Pancreas (tissue), 10 donors: Measurements from ENCODE around the gene CLCNKB. TPM values are rescaled to one million over a fixed set of nuclear protein-coding genes. Genes with fewer than 3 reads are reported as not detected.

Source experiments
- ATAC-seq, 4 donors: fragments of 200-7000 bp; cut with Tn5 transposase; one replicate each; pipeline versions ENCODE4 v1.8.0 to v1.9.1; 2020; ENCODE audit warnings: mild to moderate bottlenecking in 4 of 4, moderate library complexity in 4 of 4
- DNase-seq, 6 donors: peaks; one replicate each; pipeline ENCODE4 v3.0.0-alpha.2; 2020
- FAIRE-seq: peaks from 2 replicates; lab custom pipeline; 2012; peaks lifted over from hg19 to GRCh38; lab: Jason Lieb, UNC
- H3K27ac ChIP-seq, 4 donors: fragments of 200-600 bp; sonication (generic); 1 replicate in 3 of 4; 2 replicates in 1 of 4; pipeline versions ENCODE4 v1.5.0 to v1.8.0; 2020
- H3K27me3 ChIP-seq, 4 donors: fragments of 200-600 bp; one replicate each; pipeline ENCODE4 v1.8.0; 2021
- H3K36me3 ChIP-seq, 3 donors: fragments of 200-600 bp; sonication (generic) in 1 of 3; one replicate each; pipeline versions ENCODE4 v1.5.0 to v1.8.0; 2020 to 2021
- H3K4me1 ChIP-seq, 3 donors: fragments of 200-600 bp; one replicate each; pipeline ENCODE4 v1.8.0; 2021
- H3K4me3 ChIP-seq, 4 donors: fragments of 200-600 bp; sonication (generic) in 2 of 4; one replicate each; pipeline versions ENCODE4 v1.5.0 to v1.8.0; 2020 to 2021
- H3K9me3 ChIP-seq, 4 donors: fragments of 200-600 bp; one replicate each; pipeline ENCODE4 v1.8.0; 2021
- WGBS, 2 donors: extraction: QIAGEN DNeasy Blood & Tissue Kit; methylation state at CpG; one replicate each; pipeline ENCODE4 v1.1.7; 2013; 5-methylcytosine and 5-hydroxymethylcytosine counted together
- intact Hi-C, 3 donors: fragments of 100-400 bp; cut with DNase I; formaldehyde crosslinking; loops; one replicate each; pipeline versions ENCODE4 v1.11.1 to v1.14.2; 2022
- polyA plus RNA-seq, 2 donors: library from polyadenylated mRNA; stranded (reverse); fragments of 200-250 nt; gene quantifications; one replicate each; pipeline ENCODE4 v1.2.3, GENCODE V29; 2013
- total RNA-seq, 6 donors: library from RNA; stranded (reverse); fragmentation: NEBNext Ultra II Directional in 4 of 6; extraction: Animal tissue kit (Norgen Biotek cat#: 25700) in 4 of 6; gene quantifications; one replicate each; pipeline versions ENCODE4 v1.2.1 to v1.2.4, GENCODE V29; 2021 to 2023
- TF ChIP-seq, protein P1 (sequence below), 4 donors: fragments of 200-600 bp; sonication (generic) in 3 of 4; IDR thresholded peaks; one replicate each; pipeline versions ENCODE4 v1.5.0 to v1.8.0; 2021; ENCODE audit warnings: antibody characterized with exemption in 4 of 4
- donor health status: healthy with polysubstance abuse.
- donor health status: DM: no; HTN: no; CAD: no; lungs with moderate emphysema.
- donor health status: DM: no; HTN: no; CAD: no.
- donor health status: control.
- donor health status: control.
- donor health status: Bipolar disorder and iron deficiency.
- donor health status: DM: yes; HTN: yes; CAD: no.
- donor health status: DM: no; HTN: no; CAD: no.
- donor health status: DM: no; HTN: no; CAD: no.
- donor health status: DM: yes; HTN: yes; CAD: no.

CLCNKB gene
- total and polyA plus RNA-seq, 8 donors: 0.54 to 1.7 (median 0.93) TPM

DNA sequence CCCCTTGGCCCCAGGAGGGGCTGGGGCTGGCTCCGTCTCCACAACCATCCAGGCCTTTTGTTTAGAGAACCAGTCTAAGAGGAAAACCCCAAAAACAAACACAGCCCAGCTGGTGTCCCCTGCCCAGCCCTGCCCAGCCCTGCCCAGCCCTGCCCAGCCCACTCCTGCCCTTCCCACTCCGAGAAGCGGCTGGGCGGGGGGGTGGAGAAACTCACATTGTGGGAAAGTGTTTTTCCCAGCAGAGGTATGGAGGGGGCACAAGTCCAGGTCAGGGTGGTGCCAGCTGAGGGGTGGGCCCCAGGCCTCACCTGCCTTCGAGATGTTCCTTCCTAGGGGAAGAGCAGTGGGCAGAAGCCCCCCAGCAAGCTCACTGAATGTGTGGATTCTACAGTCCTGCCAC, 39.9 kb downstream of the CLCNKB start:
- ATAC-seq: no peak
- TF ChIP-seq, protein P1, sequence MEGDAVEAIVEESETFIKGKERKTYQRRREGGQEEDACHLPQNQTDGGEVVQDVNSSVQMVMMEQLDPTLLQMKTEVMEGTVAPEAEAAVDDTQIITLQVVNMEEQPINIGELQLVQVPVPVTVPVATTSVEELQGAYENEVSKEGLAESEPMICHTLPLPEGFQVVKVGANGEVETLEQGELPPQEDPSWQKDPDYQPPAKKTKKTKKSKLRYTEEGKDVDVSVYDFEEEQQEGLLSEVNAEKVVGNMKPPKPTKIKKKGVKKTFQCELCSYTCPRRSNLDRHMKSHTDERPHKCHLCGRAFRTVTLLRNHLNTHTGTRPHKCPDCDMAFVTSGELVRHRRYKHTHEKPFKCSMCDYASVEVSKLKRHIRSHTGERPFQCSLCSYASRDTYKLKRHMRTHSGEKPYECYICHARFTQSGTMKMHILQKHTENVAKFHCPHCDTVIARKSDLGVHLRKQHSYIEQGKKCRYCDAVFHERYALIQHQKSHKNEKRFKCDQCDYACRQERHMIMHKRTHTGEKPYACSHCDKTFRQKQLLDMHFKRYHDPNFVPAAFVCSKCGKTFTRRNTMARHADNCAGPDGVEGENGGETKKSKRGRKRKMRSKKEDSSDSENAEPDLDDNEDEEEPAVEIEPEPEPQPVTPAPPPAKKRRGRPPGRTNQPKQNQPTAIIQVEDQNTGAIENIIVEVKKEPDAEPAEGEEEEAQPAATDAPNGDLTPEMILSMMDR (IDR thresholded peaks at IDR 0.05): no peak
- H3K4me1 ChIP-seq: no peaks in the 10 kb centered on the region
- no peak overlapping the region for H3K27ac ChIP-seq
- H3K27me3 ChIP-seq: no peaks in the 10 kb centered on the region
- 84% methylated on average over 5 of the region's 5 CpGs for WGBS, 2 donors
- DNase-seq: no peak
- intact Hi-C loops: loop anchor here in 1 of 3 donors (2.0 kb wide), 1 partner anchor 105 kb away; no protein-coding TSS in a partner anchor
- no peaks in the 10 kb centered on the region for H3K36me3 ChIP-seq
- H3K9me3 ChIP-seq: no peaks in the 10 kb centered on the region
- no peak for FAIRE-seq
- H3K4me3 ChIP-seq: no peak overlapping the region

DNA sequence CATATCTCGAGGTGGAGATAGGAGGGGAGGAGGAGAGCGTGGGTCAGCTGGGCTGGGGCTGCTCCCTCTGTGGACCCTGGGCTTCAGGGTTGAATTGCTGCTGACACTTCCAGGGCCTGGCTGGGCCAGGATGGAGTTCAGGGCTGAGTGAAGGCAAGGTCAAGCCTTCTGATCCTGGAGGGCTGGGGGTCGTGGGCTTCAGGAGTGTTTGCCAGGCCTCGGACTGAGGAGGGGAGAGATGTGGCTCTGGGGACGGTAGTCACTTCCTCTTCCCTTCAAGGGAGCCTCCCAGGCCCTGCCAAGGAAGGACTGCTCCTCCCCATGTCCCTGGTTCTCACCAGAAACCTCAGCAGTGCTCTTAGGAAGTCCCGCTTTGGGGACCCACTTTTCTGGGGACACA, 41.9 kb downstream of the CLCNKB start:
- Histone ChIP-seq H3K9me3 (no peaks in the 10 kb centered on the region), H3K36me3 (no peaks in the 10 kb centered on the region), H3K4me1 (no peaks in the 10 kb centered on the region), H3K27me3 (no peaks in the 10 kb centered on the region), H3K4me3 (no peak overlapping the region), H3K27ac (no peak overlapping the region)
- DNase-seq (no peak), ATAC-seq (no peak), FAIRE-seq (no peak)
- intact Hi-C loops: no loop called here
- 82 to 89% methylated on average over 5 to 6 of the region's 6 CpGs for WGBS, 2 donors
- TF ChIP-seq, protein P1 (IDR thresholded peaks at IDR 0.05): no peak

DNA sequence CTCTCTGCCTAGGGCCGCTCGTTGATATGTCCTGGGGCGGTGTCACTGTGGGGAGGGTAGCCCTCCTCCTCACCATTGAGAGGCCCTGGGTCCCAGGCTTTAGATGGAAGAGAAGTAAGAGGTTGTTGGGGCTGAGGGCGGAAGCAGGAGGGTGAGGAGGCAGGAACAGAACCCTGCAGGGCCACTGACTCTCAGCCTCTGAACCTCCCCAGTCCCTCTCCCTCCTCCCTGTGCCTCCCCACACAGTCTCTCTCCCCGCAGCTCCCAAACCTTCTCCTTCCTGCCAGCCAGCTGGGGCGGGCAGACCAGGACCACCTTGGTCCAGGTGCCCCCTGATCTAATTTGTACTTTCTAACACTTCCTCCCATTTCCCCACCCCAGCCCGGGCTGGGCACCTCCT, 44.2 kb downstream of the CLCNKB start:
- WGBS, 2 donors: 86 to 87% methylated on average over 7 of the region's 7 CpGs
- DNase-seq: no peak
- Histone ChIP-seq H3K4me3 (no peak overlapping the region), H3K4me1 (peaks cover 5 to 16% (median 9%) of the 10 kb centered on the region in 3 donors), H3K27ac (no peak overlapping the region), H3K9me3 (no peaks in the 10 kb centered on the region), H3K27me3 (no peaks in the 10 kb centered on the region), H3K36me3 (no peaks in the 10 kb centered on the region)
- TF ChIP-seq, protein P1 (IDR thresholded peaks at IDR 0.05): no peak
- intact Hi-C loops: no loop called here
- ATAC-seq: no peak
- no peak for FAIRE-seq

DNA sequence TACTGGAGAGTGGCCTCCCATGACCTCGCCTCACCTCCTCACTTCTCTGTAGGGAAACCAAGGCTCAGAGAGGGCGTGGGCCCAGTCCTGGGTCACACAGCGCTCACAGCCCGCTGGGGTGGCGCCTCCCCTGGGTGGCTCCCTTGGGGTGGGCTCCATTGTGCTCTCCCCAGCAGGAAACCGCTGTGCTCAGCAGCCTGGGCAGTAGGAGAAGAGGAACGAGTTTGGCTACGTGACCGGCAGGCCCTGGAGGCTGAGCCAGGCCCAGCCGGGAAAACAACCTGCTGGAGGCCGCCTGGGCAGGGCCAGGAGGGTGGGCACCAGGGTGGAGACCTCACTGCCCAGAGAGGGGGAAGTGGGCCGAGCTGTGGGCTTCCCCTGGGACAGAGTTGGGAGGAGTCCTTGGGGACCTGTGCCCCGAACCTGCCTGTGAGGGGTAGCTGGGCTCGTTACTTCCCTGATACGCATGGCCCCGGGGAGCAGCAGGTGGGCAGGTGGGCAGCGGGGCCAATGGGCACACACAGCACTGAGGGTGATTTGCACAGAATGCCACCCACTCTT, 44.8 kb downstream of the CLCNKB start:
- 84 to 86% methylated on average over 17 of the region's 17 CpGs for WGBS, 2 donors
- ATAC-seq (no peak), DNase-seq (no peak), FAIRE-seq (no peak)
- Histone ChIP-seq H3K4me3 (no peak overlapping the region), H3K36me3 (no peaks in the 10 kb centered on the region), H3K27ac (no peak overlapping the region), H3K9me3 (no peaks in the 10 kb centered on the region), H3K4me1 (peaks cover 10 to 16% (median 16%) of the 10 kb centered on the region in 3 donors), H3K27me3 (no peaks in the 10 kb centered on the region)
- TF ChIP-seq, protein P1 (IDR thresholded peaks at IDR 0.05): no peak
- intact Hi-C loops: no loop called here

DNA sequence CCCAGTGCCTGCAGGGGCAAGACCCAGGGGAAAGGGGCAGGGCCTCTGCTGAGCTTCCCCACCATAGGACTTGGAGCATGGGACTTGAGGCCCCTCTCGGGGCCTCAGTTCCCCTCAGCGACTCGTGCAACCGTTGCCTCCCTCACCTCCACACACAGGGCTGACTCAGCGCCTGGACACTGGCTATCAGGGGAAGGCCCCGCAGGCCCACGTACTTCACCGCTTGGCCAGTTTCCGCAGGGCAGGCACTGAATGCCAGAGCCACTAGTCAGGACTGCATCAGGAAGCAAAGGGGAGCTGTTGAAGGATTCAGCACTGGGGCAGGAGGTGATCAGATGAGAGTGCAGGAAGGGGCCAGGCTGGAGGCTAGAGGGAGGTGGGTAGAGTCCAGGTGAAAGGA, 45.4 kb downstream of the CLCNKB start:
- Histone ChIP-seq H3K27me3 (no peaks in the 10 kb centered on the region), H3K27ac (no peak overlapping the region), H3K4me1 (peaks cover 15 to 22% (median 16%) of the 10 kb centered on the region in 3 donors), H3K4me3 (no peak overlapping the region), H3K36me3 (no peaks in the 10 kb centered on the region), H3K9me3 (no peaks in the 10 kb centered on the region)
- DNase-seq: no peak
- no peak for FAIRE-seq
- 90 to 95% methylated on average over 9 of the region's 9 CpGs for WGBS, 2 donors
- TF ChIP-seq, protein P1 (IDR thresholded peaks at IDR 0.05): no peak
- intact Hi-C loops: no loop called here
- no peak for ATAC-seq
